ENCODE results near the gene FMN2.
"Not testable (repeated sequence)": the region's sequence is repeated elsewhere in the genome, so short reads cannot be mapped to it uniquely, and the experiment has no call there.

FMN2 gene

GRCh38 chr1:240322943-240323342, 231.3 kb downstream of the FMN2 start:
- DNase-seq: no peak

DNA sequence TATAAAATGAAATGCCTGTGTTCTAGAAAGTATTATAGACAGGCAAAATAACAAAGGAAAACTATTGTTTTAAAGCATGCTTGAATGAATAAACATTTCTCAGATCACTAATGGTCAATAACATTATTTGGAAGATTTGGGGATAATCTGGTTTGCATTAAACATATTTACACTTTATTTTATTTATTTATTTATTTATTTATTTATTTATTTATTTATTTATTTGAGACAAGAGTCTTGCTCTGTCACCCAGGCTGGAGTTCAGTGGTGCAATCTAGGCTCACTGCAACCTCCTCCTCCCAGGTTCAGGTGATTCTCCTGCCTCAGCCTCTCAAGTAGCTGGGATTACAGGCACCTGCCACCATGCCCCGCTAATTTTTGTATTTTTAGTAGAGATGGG, 236.7 kb downstream of the FMN2 start:
- not testable (repeated sequence) for DNase-seq

DNA sequence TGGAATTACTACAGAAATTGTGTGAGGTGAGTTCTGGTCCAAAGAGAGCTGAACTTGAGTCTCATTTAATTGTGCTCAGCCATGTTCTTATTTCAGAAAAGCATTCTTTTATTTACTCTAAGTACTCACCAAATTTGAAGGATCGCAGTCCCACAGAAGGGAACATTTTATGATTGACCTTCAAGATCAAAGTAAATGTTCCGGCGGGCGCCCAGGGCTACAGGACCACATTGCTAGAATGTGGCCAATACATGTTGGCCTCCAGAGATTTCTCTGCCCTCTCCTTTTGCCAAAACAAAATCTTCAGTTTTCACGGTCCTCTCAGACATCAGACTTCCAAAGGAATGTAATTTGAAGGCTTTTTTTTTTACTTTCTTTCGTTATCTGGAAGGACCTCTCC, 237.8 kb downstream of the FMN2 start:
- DNase-seq: no peak

DNA sequence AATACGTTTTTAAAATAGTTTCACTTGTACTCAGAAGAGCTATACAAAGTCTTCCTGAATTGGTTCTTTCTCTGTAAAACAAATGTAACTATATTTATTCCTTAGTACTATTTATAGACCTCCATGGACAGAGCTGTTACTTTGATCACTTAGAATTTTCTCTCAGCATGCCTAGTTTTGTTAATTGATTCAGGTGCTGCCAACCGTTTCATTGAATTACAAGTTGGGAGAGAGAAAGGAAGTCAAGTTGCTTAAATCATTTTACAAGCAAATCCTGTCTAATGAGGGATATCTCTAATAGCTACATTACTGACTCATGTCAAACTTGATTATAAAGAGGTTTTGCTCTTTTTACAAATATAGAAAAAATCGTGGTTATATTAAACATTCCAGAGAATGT, 241.0 kb downstream of the FMN2 start:
- no peak for DNase-seq

DNA sequence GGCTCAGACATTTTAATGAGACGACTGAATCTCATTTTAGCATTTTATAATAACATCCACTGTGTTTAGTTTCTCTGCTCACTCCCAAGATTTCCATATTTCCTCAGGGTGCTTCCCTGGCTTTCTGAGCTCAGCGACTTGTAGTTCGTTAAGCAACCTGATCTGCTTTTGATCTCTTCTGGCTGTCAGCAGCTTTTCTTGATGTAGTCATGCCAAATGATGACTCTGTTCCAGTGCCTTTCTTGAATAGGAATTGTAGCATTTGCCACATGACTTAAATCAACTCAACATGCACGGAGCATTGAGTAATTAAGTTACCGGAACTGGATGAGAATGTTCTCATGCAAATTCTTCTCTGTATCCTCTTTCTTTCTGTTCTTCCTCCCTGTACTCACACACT, 246.1 kb downstream of the FMN2 start:
- DNase-seq: no peak

- no peak for DNase-seq
Observed at GRCh38 chr1:240338837-240339236, 247.2 kb downstream of the FMN2 start.

GRCh38 chr1:240341365-240342250, 249.9 kb downstream of the FMN2 start:
- no peak for DNase-seq

- no peak for DNase-seq
Observed at GRCh38 chr1:240342251-240342625, 250.6 kb downstream of the FMN2 start.

DNA sequence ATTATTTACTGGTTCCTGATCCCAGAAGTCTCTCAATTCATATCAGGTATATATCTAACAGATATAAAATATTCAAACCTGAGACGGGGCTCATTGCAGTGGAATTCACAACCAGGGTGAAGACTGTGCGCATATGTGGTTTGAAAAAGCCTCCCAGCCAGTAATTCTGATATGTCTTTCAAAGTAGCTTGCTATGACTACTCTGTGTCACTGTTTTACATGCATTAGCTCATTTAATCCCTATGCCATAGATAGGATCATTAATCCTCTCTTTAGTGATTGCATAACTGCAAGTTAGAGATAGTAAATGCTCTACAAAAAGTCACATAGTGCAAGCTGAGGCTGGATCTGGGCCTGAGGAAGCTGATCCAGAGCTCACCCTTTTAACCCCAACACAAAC, 251.4 kb downstream of the FMN2 start:
- no peak for DNase-seq

- no peak for DNase-seq
Observed at GRCh38 chr1:240343966-240344365, 252.3 kb downstream of the FMN2 start.

DNA sequence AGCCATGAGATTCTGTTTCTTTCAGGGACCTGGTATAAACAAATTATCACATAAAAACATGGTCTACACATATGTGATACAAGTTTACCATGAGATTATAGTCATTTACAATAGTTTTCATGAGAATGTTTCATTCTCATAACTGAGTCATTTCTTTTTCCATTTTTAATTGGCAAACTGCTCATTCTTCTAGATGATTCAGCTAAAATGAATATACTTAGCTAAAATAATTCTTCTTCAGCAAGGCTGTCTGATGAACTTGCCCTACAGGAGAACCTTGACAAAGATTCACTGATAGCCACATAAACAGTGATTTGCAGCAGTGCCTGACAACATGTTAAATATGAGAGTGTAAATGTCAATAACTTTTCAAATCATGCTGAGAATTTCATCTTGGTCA, 253.2 kb downstream of the FMN2 start:
- DNase-seq: no peak

DNA sequence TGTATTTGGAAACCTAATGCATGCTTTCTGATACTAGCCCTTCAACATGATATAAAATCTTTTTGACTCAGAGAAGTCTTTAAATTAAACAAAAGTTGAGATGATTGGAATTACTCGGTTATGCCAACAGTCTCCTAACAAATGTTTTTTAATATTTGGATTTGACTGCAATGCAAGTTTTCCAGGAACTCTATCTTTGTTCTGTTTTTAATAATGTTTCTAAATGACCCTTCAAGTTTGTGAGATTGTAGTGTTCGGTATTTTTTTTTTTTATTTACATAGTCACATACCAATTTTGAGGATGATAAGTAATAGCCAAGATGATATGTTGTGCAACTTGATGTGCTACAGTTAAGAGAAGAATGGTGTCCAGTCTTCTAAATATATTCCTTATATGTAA, 258.0 kb downstream of the FMN2 start:
- DNase-seq: no peak

DNA sequence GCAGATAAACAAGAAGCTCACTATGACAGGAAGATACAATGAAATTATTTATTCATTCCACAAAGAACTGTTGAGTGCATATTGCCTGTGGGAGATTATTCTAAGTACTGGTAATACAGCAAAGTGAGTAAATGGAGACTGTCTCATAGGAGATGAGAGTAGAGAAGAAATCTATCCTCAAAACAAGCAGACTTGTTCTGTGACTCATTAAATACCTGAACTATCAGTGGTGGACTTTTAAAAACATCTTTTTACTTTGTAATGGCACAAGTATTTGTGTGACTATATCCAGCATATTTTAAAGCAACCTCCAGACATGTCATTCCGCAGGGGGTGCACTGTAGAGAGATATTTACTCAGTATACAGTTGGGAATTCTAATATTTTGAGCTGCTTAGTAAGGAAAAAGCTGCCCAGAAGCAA, 259.2 kb downstream of the FMN2 start:
- no peak for DNase-seq

- no peak for DNase-seq
Observed at GRCh38 chr1:240351690-240352089, 260.0 kb downstream of the FMN2 start.

DNA sequence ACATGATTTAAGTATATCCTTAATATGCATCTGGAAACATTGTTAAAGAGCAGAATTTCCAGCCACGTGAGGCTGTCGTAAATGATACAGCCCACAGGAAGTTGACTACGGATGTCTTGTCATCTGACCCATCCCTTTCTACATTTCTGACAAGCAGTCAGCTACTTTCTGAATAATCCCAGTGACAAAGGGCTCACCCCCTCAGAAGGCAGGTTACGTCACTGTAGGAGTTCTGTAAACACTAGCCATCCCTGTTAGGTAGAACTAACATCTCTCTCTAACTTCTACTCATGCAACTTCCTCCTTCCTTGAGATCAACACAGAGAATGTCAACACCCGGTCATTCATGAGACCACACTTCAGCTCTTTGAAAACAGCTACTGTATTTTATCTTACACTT, 261.1 kb downstream of the FMN2 start:
- no peak for DNase-seq

GRCh38 chr1:240356568-240356967, 264.9 kb downstream of the FMN2 start:
- no peak for DNase-seq

DNA sequence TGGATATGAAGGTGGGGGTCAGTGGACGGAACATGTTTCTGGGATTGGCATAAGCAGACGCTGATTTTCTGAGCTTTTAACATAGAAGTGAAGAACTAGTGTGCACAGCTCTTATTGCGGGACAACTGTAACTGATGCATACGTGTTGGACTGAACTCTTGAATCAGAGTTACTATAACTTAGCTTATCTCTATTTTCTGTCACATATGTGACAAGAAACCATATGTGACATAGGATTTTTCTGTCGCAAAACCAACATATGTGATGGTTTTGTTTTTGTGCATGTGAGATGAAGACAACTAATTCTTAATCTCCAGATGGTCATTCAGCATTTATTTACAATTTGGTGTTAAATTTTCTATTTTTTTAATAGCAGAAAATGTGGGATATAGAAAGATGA, 270.4 kb downstream of the FMN2 start:
- DNase-seq: no peak

GRCh38 chr1:240362826-240363225, 271.1 kb downstream of the FMN2 start:
- no peak for DNase-seq

DNA sequence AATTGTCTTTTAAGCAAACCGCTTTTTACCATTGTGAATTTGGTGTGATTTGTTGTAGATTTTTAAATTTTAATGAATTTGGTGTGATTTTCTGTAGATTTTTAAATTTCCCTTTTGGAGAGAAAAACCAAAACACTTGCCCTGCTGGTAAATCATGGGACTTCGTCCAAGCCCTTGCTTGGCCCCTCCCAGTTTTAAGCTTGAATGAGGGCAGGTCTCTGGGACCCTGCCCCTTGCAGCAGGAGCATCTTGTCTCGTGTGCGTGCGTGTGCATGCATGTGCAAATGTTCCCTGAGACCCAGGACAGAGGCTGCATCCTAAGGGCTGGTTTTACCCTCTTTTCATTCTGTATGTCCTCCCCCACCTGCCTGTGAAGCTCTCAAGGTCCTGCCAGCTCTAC, 271.6 kb downstream of the FMN2 start:
- no peak for DNase-seq

DNA sequence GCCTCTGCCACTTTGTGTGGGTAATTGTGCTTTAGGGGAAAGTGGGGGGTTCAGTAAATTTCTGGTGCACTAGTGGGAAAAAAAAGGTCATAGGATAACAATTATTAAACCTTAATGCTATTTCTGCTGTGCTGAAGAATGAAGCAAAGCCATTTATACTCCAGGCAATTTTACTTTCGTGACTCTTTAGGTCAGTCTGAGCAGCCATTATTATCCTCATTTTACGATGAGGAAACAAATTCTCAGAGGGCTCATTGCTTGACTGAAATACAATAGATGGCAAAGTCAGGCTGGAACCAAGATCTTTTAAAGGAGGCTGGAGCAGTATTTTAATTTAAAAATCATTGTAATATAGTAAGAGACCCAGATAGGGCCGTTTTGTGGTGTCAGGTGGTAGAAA, 272.2 kb downstream of the FMN2 start:
- no peak for DNase-seq

DNA sequence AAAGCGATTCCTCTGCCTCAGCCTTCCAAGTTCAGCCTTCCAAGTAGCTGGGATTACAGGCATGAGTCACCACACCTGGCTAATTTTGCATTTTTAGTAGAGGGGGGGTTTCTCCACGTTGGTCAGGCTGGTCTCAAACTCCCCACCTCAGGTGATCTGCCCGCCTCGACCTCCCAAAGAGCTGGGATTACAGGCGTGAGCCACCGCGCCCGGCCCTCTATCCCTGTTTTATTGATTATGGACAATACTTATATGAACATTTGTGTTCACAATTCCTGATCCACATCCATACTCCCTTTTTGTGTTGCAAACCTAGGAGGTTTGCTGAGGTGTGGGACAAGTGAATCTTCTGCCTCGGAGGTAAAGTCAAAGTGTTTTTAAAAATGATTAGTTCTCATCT, 275.0 kb downstream of the FMN2 start:
- DNase-seq: no peak

- DNase-seq: no peak
Observed at GRCh38 chr1:240385551-240385950, 293.9 kb downstream of the FMN2 start.

GRCh38 chr1:240385985-240386978, 294.6 kb downstream of the FMN2 start:
- no peak for DNase-seq

DNA sequence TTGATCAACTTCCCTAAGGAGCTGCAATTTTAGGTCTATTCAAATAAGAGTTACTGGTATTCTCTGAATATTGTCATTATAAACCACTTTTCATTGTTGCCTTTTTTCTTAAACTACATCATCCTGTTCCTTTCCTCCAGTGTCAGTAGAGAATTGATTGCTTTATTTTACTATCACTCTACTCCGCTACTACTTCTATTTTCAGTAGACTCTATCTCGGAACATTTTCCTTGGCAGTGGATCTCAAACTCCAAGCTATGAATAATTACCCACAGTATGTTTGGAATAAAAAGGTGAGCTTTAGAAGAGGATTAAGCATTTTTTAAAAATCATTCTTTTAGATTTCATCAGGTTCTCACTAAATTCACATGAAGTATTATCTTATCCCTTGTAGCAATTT, 295.4 kb downstream of the FMN2 start:
- DNase-seq: no peak

Measured in NCI-H1930 (cell line).